GM23338 (cell line): ENCODE results near the gene NFX1.

Experiments
- CTCF ChIP-seq, 2 experiments: fragments of 200-600 bp in 1 of 2; sonication (generic) in 1 of 2; conservative IDR thresholded peaks; 2 replicates each; pipeline versions ENCODE4 v1.5.1 to v1.6.1; 2016 to 2017; ENCODE audit warnings: antibody characterized with exemption in 2 of 2, low read depth in 2 of 2, mild to moderate bottlenecking in 2 of 2, moderate library complexity in 1 of 2
- EZH2 ChIP-seq: fragments of 200-600 bp; sonication (generic); IDR thresholded peaks from one replicate; pipeline ENCODE4 v1.8.0; 2017; ENCODE audit warnings: antibody characterized with exemption, mild to moderate bottlenecking, low read depth; ENCODE audit not compliant: unreplicated experiment

- TF ChIP-seq CTCF (conservative IDR thresholded peaks at IDR 0.05; ENCODE audit: low read depth in 2 of 2) (no peak), EZH2 (no peak)
These were observed 820 bp upstream of the NFX1 start for GRCh38 chr9:33289496-33289895.
